Mesodermal cell (in vitro differentiated cells): ENCODE results near the gene TIMP3.

Source experiments
- H3K27ac ChIP-seq: 2 replicates; pipeline ENCODE4 v1.7.0; 2013; ENCODE audit warnings: mild to moderate bottlenecking, low read depth, low read length, moderate library complexity; ENCODE audit not compliant: severe bottlenecking
- H3K36me3 ChIP-seq: 2 replicates; pipeline ENCODE4 v1.7.1; 2013; ENCODE audit warnings: mild to moderate bottlenecking, low read length, moderate library complexity; ENCODE audit not compliant: control insufficient read depth, insufficient read depth
- H3K4me1 ChIP-seq: one replicate; pipeline ENCODE4 v1.7.1; 2013; ENCODE audit warnings: mild to moderate bottlenecking, low read length; ENCODE audit not compliant: insufficient read depth, control insufficient read depth, poor library complexity, severe bottlenecking
- H3K4me3 ChIP-seq: 2 replicates; pipeline ENCODE4 v1.7.0; 2013; ENCODE audit warnings: low read length, control low read depth, mild to moderate bottlenecking; ENCODE audit not compliant: insufficient read depth, poor library complexity, severe bottlenecking; ENCODE audit errors: extremely low read depth
- H3K9me3 ChIP-seq: 2 replicates; pipeline ENCODE4 v1.7.1; 2013; ENCODE audit warnings: mild to moderate bottlenecking, low read length, moderate library complexity; ENCODE audit not compliant: control insufficient read depth
- WGBS, 2 experiments: methylation state at CpG; one replicate each; pipeline ENCODE4 v1.1.5; 2013; ENCODE audit warnings: missing lambda C conversion rate in 2 of 2; ENCODE audit not compliant: insufficient coverage in 2 of 2; 5-methylcytosine and 5-hydroxymethylcytosine counted together

The TIMP3 gene

DNA sequence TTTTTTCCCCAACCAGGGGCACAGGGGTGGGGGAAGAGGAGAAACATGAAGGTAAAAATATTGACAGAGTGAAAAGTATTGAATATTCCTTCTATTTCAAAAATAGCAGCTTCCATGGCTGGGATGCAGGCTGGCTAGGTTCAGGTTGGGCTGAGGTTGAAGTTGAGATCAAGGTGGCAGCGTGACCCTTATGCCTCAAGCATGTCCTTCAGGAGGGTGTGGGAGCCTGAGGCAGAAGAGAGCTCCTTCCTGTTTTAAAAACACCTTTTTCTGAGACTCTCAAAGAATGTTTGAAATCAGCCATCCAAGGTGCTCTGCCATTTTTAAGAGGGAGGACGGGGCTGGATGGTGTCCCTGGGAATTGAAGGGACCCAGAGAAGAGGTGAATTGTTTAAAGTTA, 29.5 kb downstream of the TIMP3 start:
- no peaks in the 10 kb centered on the region for H3K9me3 ChIP-seq
- 95 to 100% methylated on average over 1 to 2 of the region's 2 CpGs for WGBS, 2 experiments
- no peak overlapping the region for H3K4me3 ChIP-seq
- H3K27ac ChIP-seq = no peak overlapping the region
- H3K36me3 ChIP-seq = peaks cover 46% of the 10 kb centered on the region
- peaks cover 23% of the 10 kb centered on the region for H3K4me1 ChIP-seq

- 94 to 100% methylated on average over 2 of the region's 3 CpGs for WGBS, 2 experiments
- Histone ChIP-seq H3K4me3 (no peak overlapping the region), H3K27ac (no peak overlapping the region), H3K36me3 (peaks cover 45% of the 10 kb centered on the region), H3K4me1 (peaks cover 23% of the 10 kb centered on the region), H3K9me3 (no peaks in the 10 kb centered on the region)
Observed at GRCh38 chr22:32831584-32831983, 30.1 kb downstream of the TIMP3 start.

GRCh38 chr22:32832174-32832573, 30.7 kb downstream of the TIMP3 start:
- H3K4me3 ChIP-seq = no peak overlapping the region
- no peaks in the 10 kb centered on the region for H3K9me3 ChIP-seq
- H3K27ac ChIP-seq = no peak overlapping the region
- 79 to 100% methylated on average over 2 to 3 of the region's 4 CpGs for WGBS, 2 experiments
- H3K36me3 ChIP-seq = peaks cover 42% of the 10 kb centered on the region
- H3K4me1 ChIP-seq = peaks cover 23% of the 10 kb centered on the region

DNA sequence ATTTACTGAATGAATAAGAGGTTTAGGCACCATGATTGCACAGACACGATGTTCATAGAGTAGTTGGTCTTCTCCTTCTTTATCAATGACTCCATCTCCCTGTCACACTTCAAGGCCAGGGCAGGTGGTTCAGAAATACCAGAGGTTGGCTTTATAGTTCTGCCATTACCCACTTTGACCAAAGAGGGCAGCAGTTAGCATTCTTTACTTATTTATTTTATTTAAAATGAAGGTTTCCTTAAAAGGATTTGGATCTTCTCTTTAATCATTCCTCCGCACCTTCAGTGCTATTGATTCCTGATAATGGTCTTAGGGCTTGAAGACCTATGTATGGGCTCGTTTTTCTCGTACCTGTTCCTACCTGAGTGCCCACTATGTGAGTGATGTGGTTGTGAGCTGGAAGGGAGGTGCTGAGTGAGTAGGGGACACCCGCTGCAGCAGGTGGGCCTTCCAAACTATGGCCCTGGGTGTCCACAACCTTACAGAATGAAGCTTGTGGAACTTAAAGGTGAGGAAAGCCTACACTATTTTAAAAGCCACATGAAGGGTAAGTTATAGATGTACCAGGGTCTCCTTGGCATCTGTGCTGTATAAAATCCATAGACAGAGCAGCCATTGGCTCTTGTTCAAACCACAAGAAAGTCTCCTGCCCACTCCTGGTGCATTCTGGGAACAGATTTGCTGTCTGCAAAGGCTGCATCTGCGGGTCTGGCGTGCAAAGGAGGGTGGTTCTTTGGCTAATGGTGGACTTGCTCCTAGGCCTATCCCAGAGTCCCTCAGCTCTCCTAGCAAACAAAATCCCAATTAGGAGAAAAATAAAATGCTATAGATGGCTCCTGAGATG, 35.0 kb downstream of the TIMP3 start:
- peaks cover 18% of the 10 kb centered on the region for H3K4me1 ChIP-seq
- no peak overlapping the region for H3K4me3 ChIP-seq
- H3K9me3 ChIP-seq = no peaks in the 10 kb centered on the region
- H3K36me3 ChIP-seq = peaks cover 31% of the 10 kb centered on the region
- no peak overlapping the region for H3K27ac ChIP-seq
- 85 to 87% methylated on average over 2 to 3 of the region's 7 CpGs for WGBS, 2 experiments

- no peaks in the 10 kb centered on the region for H3K9me3 ChIP-seq
- WGBS, 2 experiments = 95 to 98% methylated on average over 8 of the region's 9 CpGs
- peaks cover 18% of the 10 kb centered on the region for H3K4me1 ChIP-seq
- no peak overlapping the region for H3K27ac ChIP-seq
- no peak overlapping the region for H3K4me3 ChIP-seq
- peaks cover 31% of the 10 kb centered on the region for H3K36me3 ChIP-seq
Observed at GRCh38 chr22:32837142-32837541, 35.6 kb downstream of the TIMP3 start.

DNA sequence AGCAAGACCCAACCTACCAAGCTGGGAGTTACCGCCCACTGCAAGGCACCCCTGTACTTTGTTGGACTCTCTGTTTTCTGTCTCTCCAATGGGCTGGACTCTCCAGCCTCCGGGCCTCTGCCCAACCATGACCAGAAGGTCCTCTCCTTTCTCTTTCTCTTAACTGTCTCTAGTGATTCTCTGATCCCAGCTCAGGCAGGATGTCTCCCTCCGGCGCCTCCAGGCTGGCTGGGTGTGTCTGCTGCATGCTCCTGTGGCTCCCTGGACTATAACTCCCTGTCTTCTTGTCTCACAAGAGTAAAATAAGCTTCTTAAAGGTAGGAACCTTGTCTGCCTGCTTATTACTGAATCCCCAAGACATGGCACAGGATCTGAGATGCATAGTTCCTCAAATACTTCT, 36.3 kb downstream of the TIMP3 start:
- H3K36me3 ChIP-seq = peaks cover 31% of the 10 kb centered on the region
- H3K27ac ChIP-seq = no peak overlapping the region
- no peaks in the 10 kb centered on the region for H3K9me3 ChIP-seq
- no peak overlapping the region for H3K4me3 ChIP-seq
- H3K4me1 ChIP-seq = peaks cover 21% of the 10 kb centered on the region
- WGBS, 2 experiments = 92 to 100% methylated on average over 3 to 4 of the region's 4 CpGs

DNA sequence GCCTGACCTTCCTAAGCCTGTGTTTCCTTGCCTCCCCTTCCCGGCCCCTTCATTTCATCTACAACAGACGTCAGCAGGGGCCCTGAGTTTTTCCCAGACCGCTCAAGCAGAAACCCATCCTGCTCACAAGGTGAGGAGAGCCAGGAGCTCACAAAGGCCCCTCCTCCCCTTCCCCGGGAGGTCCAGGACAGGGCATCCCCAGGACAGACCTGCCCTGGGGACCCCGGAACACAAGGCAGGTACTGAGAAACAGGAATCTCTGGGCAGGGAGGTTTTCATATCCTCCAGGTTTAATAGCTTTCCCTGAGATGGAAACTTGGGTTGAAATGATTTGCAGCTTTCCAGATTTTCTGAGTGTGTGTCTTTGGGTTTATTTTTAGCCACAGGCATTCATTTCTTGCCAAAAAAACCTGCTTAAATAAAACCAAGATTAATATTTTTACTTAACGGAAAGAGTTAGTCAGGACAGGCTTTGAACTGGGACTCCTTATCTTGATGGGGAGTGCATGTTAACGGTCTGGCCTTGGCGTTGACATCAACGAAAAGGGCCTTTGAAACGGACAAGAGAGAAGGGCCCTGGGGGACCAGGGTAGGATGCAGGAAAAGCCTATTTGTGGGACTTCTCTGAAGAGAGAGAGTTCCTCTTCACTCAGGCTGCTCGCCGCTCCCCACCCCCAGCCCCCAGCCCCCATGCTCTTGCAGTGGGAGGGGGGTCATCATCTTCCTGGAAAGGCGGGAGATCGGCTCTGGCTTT, 38.5 kb downstream of the TIMP3 start:
- H3K4me3 ChIP-seq = no peak overlapping the region
- H3K27ac ChIP-seq = peak overlapping the region; percentile 20
- WGBS, 2 experiments = 81 to 88% methylated on average over 4 to 7 of the region's 14 CpGs
- H3K4me1 ChIP-seq = peaks cover 21% of the 10 kb centered on the region
- H3K36me3 ChIP-seq = peaks cover 24% of the 10 kb centered on the region
- H3K9me3 ChIP-seq = no peaks in the 10 kb centered on the region

- no peak overlapping the region for H3K4me3 ChIP-seq
- peaks cover 21% of the 10 kb centered on the region for H3K4me1 ChIP-seq
- no peaks in the 10 kb centered on the region for H3K9me3 ChIP-seq
- H3K27ac ChIP-seq = no peak overlapping the region
- peaks cover 28% of the 10 kb centered on the region for H3K36me3 ChIP-seq
- 93 to 95% methylated on average over 3 to 6 of the region's 6 CpGs for WGBS, 2 experiments
Observed at GRCh38 chr22:32841175-32841574, 39.7 kb downstream of the TIMP3 start.

DNA sequence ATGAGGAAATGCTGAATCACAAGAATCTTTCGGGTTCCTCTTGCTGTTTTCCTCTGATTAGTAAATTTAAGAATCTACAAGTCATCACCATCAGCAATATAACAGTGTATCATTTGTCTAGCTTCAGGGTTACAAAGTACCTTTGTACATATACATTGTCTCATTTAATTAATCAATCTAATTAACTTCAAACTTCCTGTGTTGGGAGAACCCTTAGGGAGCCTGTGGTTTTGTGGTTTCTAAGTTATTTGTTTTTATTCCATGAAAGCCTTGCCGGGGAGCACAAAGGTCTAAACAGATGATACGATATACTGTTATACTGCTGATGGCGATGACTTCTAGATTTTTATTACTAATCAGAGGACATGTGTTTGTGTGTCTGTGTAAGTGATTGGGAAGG, 41.0 kb downstream of the TIMP3 start:
- no peak overlapping the region for H3K4me3 ChIP-seq
- H3K9me3 ChIP-seq = no peaks in the 10 kb centered on the region
- no peak overlapping the region for H3K27ac ChIP-seq
- peaks cover 32% of the 10 kb centered on the region for H3K36me3 ChIP-seq
- H3K4me1 ChIP-seq = peaks cover 21% of the 10 kb centered on the region
- WGBS, 2 experiments = 80 to 100% methylated on average over 1 to 3 of the region's 4 CpGs

- Histone ChIP-seq H3K36me3 (peaks cover 32% of the 10 kb centered on the region), H3K4me1 (peaks cover 16% of the 10 kb centered on the region), H3K9me3 (no peaks in the 10 kb centered on the region), H3K27ac (no peak overlapping the region), H3K4me3 (no peak overlapping the region)
- WGBS, 2 experiments = 92 to 100% methylated on average over 6 to 8 of the region's 8 CpGs
Observed at GRCh38 chr22:32843300-32843699, 41.8 kb downstream of the TIMP3 start.

GRCh38 chr22:32844251-32844650, 42.7 kb downstream of the TIMP3 start:
- WGBS, 2 experiments = 100% methylated on average over 1 of the region's 1 CpG
- Histone ChIP-seq H3K27ac (no peak overlapping the region), H3K4me3 (no peak overlapping the region), H3K4me1 (peaks cover 16% of the 10 kb centered on the region), H3K9me3 (no peaks in the 10 kb centered on the region), H3K36me3 (peaks cover 27% of the 10 kb centered on the region)
